ENCODE measurements around the gene WNT7A.

DNA sequence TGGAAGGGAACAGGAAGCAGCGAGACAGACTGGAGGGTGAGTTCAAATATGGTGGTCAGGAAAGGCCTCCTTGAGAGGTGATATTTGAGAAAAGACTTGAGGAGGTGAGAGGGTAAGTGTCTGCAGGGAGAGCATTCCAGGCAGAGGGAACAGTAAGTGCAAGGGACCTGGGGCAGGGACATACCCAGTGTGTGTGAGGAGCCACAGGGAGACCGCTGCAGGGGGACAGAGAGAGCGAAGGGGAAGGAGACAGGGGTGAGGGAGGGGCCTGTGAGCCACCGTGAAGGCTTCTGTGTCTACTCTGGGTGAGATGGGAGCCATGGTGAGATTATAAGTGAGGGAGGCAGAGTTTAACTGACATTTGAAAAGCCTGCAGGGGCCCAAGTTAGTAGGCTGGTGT lies 38.0 kb downstream of the WNT7A start:
- TF ChIP-seq EZH2phosphoT487 (IDR thresholded peaks at IDR 0.05; ENCODE audit: insufficient read depth, low read depth) (no peak), EZH2 (IDR thresholded peaks at IDR 0.05; ENCODE audit: insufficient read depth, poor library complexity, severe bottlenecking) (no peak)
